ENCODE measurements around the gene SLC13A2.

DNA sequence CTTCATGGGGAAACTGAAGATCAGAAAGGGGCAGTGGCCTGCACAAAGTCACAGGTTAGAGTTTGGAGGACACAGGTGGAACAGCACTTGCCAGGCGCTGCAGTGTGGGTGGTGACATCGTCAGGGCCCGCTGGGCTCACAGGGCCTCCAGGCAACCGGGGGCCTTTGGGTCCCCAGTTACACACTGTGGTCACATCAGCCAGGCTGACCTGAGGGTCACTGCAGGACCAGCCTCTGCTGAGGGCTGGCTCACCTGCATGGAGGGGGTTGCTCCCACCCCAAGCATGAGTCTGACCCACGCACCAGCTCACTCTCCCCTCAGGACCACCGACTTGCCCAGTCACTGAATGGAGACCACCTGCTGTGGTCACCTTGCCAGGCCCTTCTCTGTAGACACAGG lies 49.7 kb downstream of the SLC13A2 start:
- TF ChIP-seq, protein P1, sequence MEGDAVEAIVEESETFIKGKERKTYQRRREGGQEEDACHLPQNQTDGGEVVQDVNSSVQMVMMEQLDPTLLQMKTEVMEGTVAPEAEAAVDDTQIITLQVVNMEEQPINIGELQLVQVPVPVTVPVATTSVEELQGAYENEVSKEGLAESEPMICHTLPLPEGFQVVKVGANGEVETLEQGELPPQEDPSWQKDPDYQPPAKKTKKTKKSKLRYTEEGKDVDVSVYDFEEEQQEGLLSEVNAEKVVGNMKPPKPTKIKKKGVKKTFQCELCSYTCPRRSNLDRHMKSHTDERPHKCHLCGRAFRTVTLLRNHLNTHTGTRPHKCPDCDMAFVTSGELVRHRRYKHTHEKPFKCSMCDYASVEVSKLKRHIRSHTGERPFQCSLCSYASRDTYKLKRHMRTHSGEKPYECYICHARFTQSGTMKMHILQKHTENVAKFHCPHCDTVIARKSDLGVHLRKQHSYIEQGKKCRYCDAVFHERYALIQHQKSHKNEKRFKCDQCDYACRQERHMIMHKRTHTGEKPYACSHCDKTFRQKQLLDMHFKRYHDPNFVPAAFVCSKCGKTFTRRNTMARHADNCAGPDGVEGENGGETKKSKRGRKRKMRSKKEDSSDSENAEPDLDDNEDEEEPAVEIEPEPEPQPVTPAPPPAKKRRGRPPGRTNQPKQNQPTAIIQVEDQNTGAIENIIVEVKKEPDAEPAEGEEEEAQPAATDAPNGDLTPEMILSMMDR (IDR thresholded peaks at IDR 0.05): no peak
- TF ChIP-seq POLR2A (IDR thresholded peaks at IDR 0.05) (no peak), POLR2AphosphoS5 (IDR thresholded peaks at IDR 0.05) (no peak)
